Breast epithelium (tissue), 4 donors: ENCODE measurements around the gene SLC36A4. TPM values are rescaled to one million over a fixed set of nuclear protein-coding genes. Genes with fewer than 3 reads are reported as not detected.
"Not testable (repeated sequence)": the region's sequence is repeated elsewhere in the genome, so short reads cannot be mapped to it uniquely, and the experiment has no call there.

Source experiments
- DNase-seq, 2 donors: peaks; one replicate each; pipeline ENCODE4 v3.0.0-alpha.2; 2019; ENCODE audit warnings: low spot score in 2 of 2
- H3K27ac ChIP-seq, 2 donors: fragments of 200-600 bp; sonication (generic) in 1 of 2; one replicate each; pipeline ENCODE4 v1.5.1; 2016 to 2019; ENCODE audit warnings: mild to moderate bottlenecking in 1 of 2
- H3K27me3 ChIP-seq, 2 donors: fragments of 200-600 bp; sonication (generic) in 1 of 2; one replicate each; pipeline versions ENCODE4 v1.5.1 to v1.6.0; 2017 to 2019; ENCODE audit warnings: control low read depth in 1 of 2, mild to moderate bottlenecking in 1 of 2
- H3K36me3 ChIP-seq: fragments of 200-600 bp; one replicate; pipeline ENCODE4 v1.5.1; 2019
- H3K4me1 ChIP-seq, 2 donors: fragments of 200-600 bp; sonication (generic); one replicate each; pipeline ENCODE4 v1.5.1; 2016 to 2019; ENCODE audit warnings: control low read depth in 1 of 2
- H3K4me3 ChIP-seq, 3 donors: fragments of 200-600 bp; sonication (generic); 1 replicate in 2 of 3; 2 replicates in 1 of 3; pipeline ENCODE4 v1.5.1; 2016 to 2019; ENCODE audit warnings: mild to moderate bottlenecking in 3 of 3, moderate library complexity in 2 of 3
- H3K9me3 ChIP-seq, 2 donors: fragments of 200-600 bp; sonication (generic) in 1 of 2; one replicate each; pipeline ENCODE4 v1.5.1; 2016 to 2019; ENCODE audit warnings: control low read depth in 1 of 2
- CTCF ChIP-seq, 3 donors: fragments of 450-650 bp; IDR thresholded peaks; one replicate each; pipeline ENCODE4 v1.5.1; 2016 to 2017; ENCODE audit warnings: antibody characterized with exemption in 3 of 3, mild to moderate bottlenecking in 3 of 3, moderate library complexity in 3 of 3
- POLR2A ChIP-seq: fragments of 450-650 bp; IDR thresholded peaks from one replicate; pipeline ENCODE4 v1.6.1; 2016; ENCODE audit warnings: antibody characterized with exemption, mild to moderate bottlenecking, moderate library complexity
- POLR2AphosphoS5 ChIP-seq, 3 donors: sonication (generic); formaldehyde crosslinking; IDR thresholded peaks; one replicate each; pipeline ENCODE4 v1.6.1; 2017; ENCODE audit warnings: antibody characterized with exemption in 3 of 3
- intact Hi-C: fragments of 100-400 bp; cut with DNase I; formaldehyde crosslinking; loops from one replicate; pipeline ENCODE4 v1.15.1; 2023; ENCODE audit warnings: low total_unique reads
- total RNA-seq, 3 donors: library from RNA; depleted of rRNA; stranded (reverse); fragments of >200 nt; gene quantifications; one replicate each; pipeline ENCODE4 v1.1.0, GENCODE V29; 2016

SLC36A4 gene
- total RNA-seq, 3 donors from 2014 or later = 19.8 to 26.3 (median 21.6) TPM

DNA sequence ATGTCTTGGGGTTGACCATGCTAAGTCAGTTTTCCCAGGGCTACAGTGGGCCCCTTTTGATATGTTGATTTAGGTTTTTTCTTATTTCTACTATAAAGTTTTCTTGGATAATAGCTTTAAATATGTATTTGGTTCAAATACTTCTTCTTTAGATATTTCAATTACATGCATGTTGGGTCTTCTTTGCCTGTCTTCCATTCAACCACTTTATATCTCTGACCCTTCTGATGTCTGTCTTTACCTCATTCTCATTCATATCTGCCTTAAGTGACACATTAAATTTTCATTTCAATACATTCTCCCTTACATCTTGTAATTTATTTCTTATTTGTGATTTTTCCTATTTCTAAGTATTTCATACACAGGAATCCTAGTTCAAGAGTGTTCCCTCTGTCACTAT is 10.5 kb downstream of the SLC36A4 start:
- Histone ChIP-seq H3K9me3 (peaks cover 6 to 20% of the 10 kb centered on the region in 2 donors), H3K27me3 (no peaks in the 10 kb centered on the region), H3K4me1 (no peaks in the 10 kb centered on the region), H3K36me3 (no peaks in the 10 kb centered on the region), H3K27ac (no peak overlapping the region), H3K4me3 (no peak overlapping the region)
- DNase-seq = no peak
- no peak for TF ChIP-seq POLR2AphosphoS5 (IDR thresholded peaks at IDR 0.05)
- intact Hi-C loops = no loop called here

- intact Hi-C loops, H3K27ac ChIP-seq, H3K4me1 ChIP-seq, H3K36me3 ChIP-seq, DNase-seq, H3K4me3 ChIP-seq, H3K27me3 ChIP-seq, H3K9me3 ChIP-seq: not testable (repeated sequence)
Observed at GRCh38 chr11:93177891-93178290, 19.9 kb downstream of the SLC36A4 start.

- TF ChIP-seq POLR2A (no peak), CTCF (IDR thresholded peaks at IDR 0.05) (no peak), POLR2AphosphoS5 (IDR thresholded peaks at IDR 0.05) (no peak)
Observed at GRCh38 chr11:93169950-93170561, 27.7 kb downstream of the SLC36A4 start.

GRCh38 chr11:93169143-93169542 is 28.6 kb downstream of the SLC36A4 start:
- Histone ChIP-seq H3K27ac (no peak overlapping the region), H3K4me1 (no peaks in the 10 kb centered on the region), H3K4me3 (no peak overlapping the region), H3K9me3 (no peaks in the 10 kb centered on the region), H3K27me3 (no peaks in the 10 kb centered on the region), H3K36me3 (no peaks in the 10 kb centered on the region)
- DNase-seq = no peak
- TF ChIP-seq POLR2A = no peak
- intact Hi-C loops = no loop called here

More at GRCh38 chr11:93169950-93170561, 27.7 kb downstream of the SLC36A4 start:
- Histone ChIP-seq H3K4me1 (no peaks in the 10 kb centered on the region), H3K4me3 (no peak overlapping the region), H3K27me3 (no peaks in the 10 kb centered on the region), H3K27ac (no peak overlapping the region), H3K9me3 (no peaks in the 10 kb centered on the region), H3K36me3 (no peaks in the 10 kb centered on the region)
- intact Hi-C loops = no loop called here
- no peak for DNase-seq

DNA sequence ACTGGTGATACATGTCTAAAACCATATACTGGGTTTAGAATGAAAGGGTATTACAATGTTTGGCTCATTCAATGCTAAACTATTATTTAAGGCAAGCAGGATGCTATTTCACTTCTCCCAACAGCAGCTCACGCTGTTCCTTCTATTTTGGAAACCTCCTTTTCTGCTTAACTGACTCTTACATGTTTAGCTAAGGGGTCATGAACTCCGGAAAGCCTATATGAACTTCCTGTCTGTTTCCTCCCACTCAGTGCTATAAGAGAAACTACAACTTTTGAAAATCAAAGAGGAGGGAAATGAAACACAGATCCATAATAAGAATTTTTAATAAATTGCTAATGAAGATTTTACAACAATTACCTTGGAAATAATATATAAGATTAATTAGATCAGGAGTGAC is 30.9 kb downstream of the SLC36A4 start:
- no peak overlapping the region for H3K4me3 ChIP-seq
- H3K9me3 ChIP-seq = no peaks in the 10 kb centered on the region
- DNase-seq = no peak
- no peaks in the 10 kb centered on the region for H3K27me3 ChIP-seq
- intact Hi-C loops = no loop called here
- no peak for TF ChIP-seq POLR2AphosphoS5 (IDR thresholded peaks at IDR 0.05)
- no peak for TF ChIP-seq CTCF (IDR thresholded peaks at IDR 0.05)
- no peak for TF ChIP-seq POLR2A
- H3K27ac ChIP-seq = no peak overlapping the region
- H3K4me1 ChIP-seq = no peaks in the 10 kb centered on the region
- no peaks in the 10 kb centered on the region for H3K36me3 ChIP-seq

DNA sequence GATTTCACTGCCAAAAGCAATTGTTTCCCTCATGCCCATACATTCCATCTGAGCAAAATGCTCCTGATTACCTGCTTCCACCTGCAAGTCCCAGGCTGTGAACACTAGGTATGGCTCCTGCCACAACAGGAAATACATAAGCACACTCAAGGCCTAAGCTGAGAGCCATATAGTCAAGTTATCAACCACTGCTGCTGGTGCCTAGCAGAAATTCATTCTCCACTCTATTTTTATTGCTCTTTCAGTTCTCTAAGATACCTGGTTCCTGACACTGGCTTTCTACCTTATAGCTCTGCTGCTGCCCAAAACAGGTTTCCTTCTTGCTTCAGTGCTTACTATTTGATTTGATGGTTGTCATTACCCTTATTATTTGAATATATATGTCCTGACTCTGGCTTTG is 31.6 kb downstream of the SLC36A4 start:
- no peaks in the 10 kb centered on the region for H3K9me3 ChIP-seq
- H3K4me1 ChIP-seq = no peaks in the 10 kb centered on the region
- no peaks in the 10 kb centered on the region for H3K36me3 ChIP-seq
- H3K4me3 ChIP-seq = no peak overlapping the region
- no peaks in the 10 kb centered on the region for H3K27me3 ChIP-seq
- intact Hi-C loops = no loop called here
- no peak overlapping the region for H3K27ac ChIP-seq
- no peak for TF ChIP-seq CTCF (IDR thresholded peaks at IDR 0.05)
- TF ChIP-seq POLR2AphosphoS5 (IDR thresholded peaks at IDR 0.05) = no peak
- no peak for TF ChIP-seq POLR2A
- DNase-seq = no peak

DNA sequence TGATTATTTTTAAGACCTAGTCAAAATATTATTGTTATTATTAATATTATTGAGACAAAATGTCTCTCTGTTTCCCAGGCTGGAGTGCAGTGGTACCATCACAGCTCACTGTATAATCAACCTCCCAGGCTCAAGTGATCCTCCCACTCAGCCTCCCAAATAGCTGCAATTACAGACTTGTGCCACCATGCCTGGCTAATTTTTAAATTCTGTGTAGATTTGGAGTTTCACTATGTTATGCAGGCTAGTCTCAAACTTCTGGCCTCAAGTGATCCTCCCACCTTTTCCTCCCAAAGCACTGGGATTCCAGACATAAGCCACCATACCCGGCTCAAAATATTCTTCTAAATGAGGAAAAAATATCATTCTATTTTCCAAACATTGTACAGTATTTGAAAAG is 37.0 kb downstream of the SLC36A4 start:
- Histone ChIP-seq H3K27ac (no peak overlapping the region), H3K27me3 (no peaks in the 10 kb centered on the region), H3K36me3 (no peaks in the 10 kb centered on the region), H3K9me3 (peaks cover 3 to 4% of the 10 kb centered on the region in 2 donors), H3K4me1 (no peaks in the 10 kb centered on the region), H3K4me3 (no peak overlapping the region)
- DNase-seq = no peak
- intact Hi-C loops = no loop called here
- TF ChIP-seq POLR2AphosphoS5 (IDR thresholded peaks at IDR 0.05) (no peak), CTCF (IDR thresholded peaks at IDR 0.05) (no peak), POLR2A (no peak)
